ENCODE results near the gene ITCH. TPM values are rescaled to one million over a fixed set of nuclear protein-coding genes. Genes with fewer than 3 reads are reported as not detected.
"Not testable (repeated sequence)": the region's sequence is repeated elsewhere in the genome, so short reads cannot be mapped to it uniquely, and the experiment has no call there.

ITCH gene
- polyA plus RNA-seq, 4 donors: 40.6 to 54.5 (median 50.3) TPM

- DNase-seq (ENCODE audit: low read depth in 4 of 4, low spot score in 3 of 4): not testable (repeated sequence)
Observed at GRCh38 chr20:34497596-34497995, 134.5 kb downstream of the ITCH start.

DNA sequence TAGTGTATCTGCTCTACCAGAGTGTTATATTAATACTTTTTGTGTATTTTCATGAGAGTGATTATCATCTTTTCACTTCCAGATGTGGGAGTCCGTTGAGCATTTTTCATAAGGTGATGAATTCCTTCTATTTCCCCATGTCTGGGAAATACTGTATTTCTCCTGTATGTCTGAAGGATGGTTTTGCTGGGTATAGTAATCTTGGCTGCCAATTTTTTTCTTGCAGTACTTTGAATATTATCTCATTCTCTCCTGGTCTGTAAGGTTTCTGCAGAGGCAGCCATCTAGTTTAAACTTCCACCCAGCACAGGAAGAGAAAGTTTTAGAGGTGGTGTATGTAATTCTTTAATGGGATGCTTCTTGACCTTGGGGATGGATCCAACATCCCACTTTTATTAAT is 137.8 kb downstream of the ITCH start:
- DNase-seq (ENCODE audit: low read depth in 4 of 4, low spot score in 3 of 4): no peak

DNA sequence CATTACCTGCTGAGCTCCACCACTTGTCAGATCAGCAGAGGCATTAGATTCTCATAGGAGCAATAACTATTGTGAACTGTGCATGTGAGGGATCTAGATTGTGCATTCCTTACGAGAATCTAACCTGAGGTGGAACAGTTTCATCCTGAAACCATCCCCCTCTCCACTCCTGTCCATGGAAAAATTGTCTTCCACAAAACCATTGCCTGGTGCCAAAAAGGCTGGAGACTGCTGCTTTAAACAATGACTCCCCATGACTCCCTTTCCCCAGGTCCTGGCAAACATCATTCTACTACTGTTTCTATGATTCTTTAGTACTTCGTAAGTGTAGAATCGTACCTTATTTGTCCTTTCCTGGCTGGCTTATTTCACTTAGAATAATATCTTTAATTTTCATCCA is 143.4 kb downstream of the ITCH start:
- DNase-seq (ENCODE audit: low read depth in 4 of 4, low spot score in 3 of 4): no peak

GRCh38 chr20:34507702-34508413 is 144.8 kb downstream of the ITCH start:
- DNase-seq (ENCODE audit: low read depth in 4 of 4, low spot score in 3 of 4): no peak

DNA sequence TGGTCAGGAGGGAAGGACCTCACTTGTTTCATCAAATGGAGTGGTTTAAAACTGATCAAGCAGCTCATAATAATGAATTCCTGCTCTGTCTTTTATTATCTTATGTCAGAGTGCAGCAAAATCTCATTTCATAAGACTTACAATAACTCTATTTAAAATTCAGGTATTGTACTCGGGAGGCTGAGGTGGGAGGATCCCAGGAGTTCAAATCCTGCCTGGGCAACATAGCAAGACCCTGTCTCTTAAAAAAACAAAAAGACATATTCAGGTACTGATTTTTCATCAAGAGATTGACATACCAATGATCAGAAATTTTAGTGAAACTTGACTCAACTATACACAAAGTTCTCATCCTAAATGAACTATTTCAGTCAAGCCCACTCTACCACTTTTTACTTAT is 147.5 kb downstream of the ITCH start:
- no peak for DNase-seq (ENCODE audit: low read depth in 4 of 4, low spot score in 3 of 4)

DNA sequence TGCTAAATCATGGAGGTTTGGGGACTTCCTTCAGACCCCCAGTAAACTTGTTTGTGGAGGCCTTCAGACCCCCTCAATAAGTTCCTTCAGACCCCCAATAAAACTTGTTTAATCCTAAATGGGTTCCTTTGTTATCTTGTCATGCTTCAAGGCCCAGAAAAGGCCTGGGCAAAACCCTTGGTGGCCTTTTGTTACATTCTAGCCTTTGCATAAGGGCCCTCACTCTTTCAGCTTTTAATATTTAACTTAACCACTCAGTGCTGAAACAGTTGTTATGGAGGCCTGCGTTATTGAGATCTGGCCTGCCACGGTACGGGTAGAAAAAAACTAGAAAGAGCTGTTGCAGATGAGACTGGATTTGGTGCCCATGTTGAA is 148.8 kb downstream of the ITCH start:
- DNase-seq (ENCODE audit: low read depth in 4 of 4, low spot score in 3 of 4): peak in 1 of 4 donors; percentile 7

GRCh38 chr20:34512266-34512954 is 149.3 kb downstream of the ITCH start:
- no peak for DNase-seq (ENCODE audit: low read depth in 4 of 4, low spot score in 3 of 4)

DNA sequence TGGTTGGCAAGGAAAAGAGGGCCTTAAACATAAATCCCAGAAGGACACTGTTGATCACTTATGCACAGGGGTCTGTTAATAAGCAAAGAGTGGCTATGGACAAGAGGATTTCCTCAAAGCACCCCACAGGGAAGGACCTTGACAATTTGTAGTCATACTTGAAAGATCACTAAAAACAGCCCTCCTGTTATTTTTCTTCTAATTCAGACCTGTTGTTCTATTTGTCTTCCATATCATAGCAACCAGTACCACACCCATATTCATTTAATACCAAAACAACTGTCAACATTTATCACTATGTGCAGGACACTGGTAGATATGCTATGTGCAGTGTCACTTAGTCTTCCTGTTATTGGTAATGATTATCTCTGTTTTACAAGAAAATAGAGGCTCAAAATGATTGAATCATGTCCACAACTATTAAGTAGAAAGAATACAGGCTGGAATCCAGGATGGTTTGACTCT is 149.9 kb downstream of the ITCH start:
- DNase-seq (ENCODE audit: low read depth in 4 of 4, low spot score in 3 of 4): no peak

DNA sequence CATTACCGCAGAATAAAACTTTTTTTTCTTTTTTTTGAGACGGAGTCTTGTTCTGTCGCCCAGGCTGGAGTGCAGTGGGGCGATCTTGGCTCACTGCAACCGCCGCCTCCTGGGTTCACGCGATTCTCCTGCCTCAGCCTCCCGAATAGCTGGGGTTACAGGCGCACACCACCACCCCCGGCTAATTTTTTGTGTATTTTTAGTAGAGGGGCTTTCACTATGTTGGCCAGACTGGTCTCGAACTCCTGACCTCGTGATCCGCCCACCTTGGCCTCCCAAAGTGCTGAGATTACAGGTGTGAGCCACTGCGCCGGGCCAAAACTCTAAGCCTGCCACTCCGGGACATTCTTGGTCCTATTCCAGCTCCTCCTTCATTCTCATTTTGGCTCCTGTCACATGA is 151.0 kb downstream of the ITCH start:
- DNase-seq (ENCODE audit: low read depth in 4 of 4, low spot score in 3 of 4): not testable (repeated sequence)

DNA sequence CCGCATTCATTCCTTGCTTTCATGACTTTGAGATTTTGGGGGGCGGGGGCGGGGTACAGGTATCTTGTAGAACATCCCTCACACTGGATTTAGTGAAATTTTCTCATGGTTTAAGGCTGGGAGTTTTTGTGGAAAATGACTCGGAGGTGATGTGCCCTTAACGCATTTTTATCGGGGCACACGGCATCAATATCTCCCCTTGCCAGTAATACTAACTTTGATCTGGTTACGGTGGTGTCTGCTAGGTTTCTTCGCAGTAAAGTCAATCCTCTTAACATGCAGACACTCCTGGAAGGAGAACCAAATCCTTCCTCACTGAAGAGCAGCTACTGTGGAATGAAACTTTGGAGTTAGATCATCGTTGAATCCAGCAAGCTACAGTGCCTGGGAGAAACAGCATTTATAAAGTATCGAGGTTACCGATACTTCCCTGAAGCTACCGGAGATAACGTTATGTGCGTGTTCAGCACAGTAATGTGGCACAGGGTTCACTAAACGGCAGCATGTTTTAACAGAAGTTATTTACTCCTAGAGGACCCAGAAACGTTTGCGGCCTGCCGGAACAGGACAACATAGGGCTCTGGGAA is 151.9 kb downstream of the ITCH start:
- DNase-seq (ENCODE audit: low read depth in 4 of 4, low spot score in 3 of 4): no peak

- DNase-seq (ENCODE audit: low read depth in 4 of 4, low spot score in 3 of 4): peak in 2 of 4 donors; percentile 30 to 51
Observed at GRCh38 chr20:34515484-34516246, 152.6 kb downstream of the ITCH start.

- DNase-seq (ENCODE audit: low read depth in 4 of 4, low spot score in 3 of 4): peak; percentile 97 to 98 (median 98)
Observed at GRCh38 chr20:34516247-34517113, 153.4 kb downstream of the ITCH start, which contains the start of gene DYNLRB1. TSS of gene DYNLRB1 (plus strand) at chr20:34516422. CDS start at chr20:34516459, 37 bp downstream.

DNA sequence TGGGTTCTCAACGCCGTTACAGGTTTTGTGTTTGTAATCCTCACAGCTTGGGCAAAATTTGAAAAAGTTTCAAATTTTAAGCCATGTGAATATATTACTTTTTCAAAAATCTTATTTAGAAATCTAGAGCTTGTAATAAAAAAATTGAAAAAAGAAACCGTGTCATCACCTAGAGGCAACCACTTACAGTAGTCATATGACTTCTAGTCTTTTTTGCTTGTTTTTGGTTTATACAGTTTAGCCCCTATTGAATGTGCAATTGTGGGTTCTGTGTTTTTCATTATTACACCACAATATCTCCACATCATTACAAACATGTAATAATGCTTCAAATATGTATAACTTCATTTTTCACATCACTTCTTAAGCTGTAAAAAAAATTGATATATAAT is 154.0 kb downstream of the ITCH start:
- peak in 1 of 4 donors; percentile 8 for DNase-seq (ENCODE audit: low read depth in 4 of 4, low spot score in 3 of 4)

DNA sequence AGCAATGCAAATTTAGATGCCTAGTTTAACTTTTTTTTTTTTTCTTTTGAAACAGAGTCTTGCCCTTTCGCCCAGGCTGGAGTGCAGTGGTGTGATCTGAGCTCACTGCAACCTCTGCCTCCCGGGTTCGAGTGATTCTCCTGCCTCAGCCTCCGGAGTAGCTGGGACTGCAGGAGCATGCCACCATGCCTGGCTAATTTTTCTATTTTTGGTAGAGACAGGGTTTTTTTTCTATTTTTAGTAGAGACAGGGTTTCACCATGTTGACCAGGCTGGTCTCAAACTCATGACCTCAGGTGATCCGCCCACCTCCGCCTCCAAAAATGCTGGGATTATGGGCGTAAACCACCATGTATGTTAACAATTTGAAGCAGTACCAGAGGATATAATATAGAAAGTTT is 155.8 kb downstream of the ITCH start:
- DNase-seq (ENCODE audit: low read depth in 4 of 4, low spot score in 3 of 4): not testable (repeated sequence)

- not testable (repeated sequence) for DNase-seq (ENCODE audit: low read depth in 4 of 4, low spot score in 3 of 4)
Observed at GRCh38 chr20:34519841-34520240, 156.8 kb downstream of the ITCH start.

DNA sequence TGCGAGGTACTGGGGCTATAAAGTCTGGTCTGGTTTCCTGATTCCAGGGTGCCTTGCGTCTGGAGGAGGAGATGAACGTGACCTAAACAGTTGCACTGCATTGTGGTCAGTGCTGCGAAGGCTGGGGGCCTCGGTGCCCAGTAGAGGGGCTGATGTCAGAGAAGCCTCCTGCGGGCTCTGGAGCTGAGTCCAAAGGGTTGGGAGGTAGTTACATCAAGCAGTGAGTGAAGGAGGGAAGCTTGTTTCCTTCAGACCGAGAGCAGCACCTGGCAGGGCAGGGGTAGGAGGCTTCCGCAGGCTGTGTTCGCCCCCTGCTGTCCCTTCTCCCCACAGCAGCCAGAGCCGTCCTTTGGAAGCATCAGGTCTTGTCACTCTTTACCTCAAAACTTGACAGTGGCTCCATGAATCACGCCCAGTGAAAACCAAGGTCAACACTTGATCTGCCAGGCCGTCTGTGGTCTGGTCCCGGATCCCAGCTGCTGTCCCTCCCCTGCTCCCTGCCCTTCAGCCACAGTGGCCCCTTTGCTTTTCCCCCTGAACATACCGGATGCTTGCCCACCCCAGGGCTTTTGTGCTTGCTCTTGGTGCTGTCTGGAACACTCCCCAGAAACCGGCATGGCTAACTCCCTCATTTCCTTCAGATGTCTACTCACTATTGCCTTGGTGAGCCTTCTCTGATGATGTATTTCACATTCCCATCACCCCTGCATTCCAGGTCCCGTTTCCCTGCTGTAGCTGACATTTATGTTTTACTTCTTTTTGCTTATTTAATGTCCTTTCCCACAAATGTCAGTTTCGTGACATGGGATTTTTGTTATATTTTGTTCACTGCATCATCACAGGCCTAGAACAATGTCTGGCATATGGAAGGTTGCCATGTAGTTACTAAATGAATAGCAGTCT is 160.1 kb downstream of the ITCH start:
- DNase-seq (ENCODE audit: low read depth in 4 of 4, low spot score in 3 of 4): no peak

DNA sequence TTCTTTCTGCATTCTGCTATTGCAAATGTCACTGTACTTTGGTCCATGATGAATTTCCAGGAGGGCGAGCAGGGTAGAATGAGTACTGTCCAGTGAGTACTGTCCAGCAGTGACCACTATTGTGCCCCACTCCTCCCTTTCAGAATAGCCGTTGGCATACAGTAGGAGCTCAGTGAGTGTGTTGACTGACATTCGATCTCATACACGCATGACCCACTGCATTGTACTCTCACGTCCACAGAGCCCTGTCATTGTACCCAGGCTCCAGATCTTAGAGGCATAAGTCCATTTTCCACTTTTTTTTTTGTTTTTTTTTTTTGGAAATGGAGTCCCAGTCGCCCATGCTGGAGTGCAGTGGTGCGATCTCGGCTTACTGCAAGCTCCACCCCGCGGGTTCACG is 161.4 kb downstream of the ITCH start:
- no peak for DNase-seq (ENCODE audit: low read depth in 4 of 4, low spot score in 3 of 4)

DNA sequence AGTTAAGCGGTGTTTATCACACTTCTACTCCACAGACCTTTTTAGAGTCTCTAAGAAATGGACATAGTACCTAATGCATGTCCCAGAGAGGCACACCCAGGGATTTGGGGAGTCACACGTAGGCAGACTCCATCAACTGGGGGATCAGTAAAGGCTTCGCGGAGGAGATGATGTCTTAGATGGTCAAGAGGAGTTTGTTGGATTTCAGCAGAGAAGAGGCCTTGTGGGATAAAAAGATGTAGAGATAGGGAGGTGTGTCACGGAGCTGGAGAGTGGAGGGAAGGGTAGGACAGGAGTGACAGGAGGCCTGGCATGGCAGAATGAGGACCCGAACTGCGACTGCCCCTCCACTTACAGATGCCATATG is 162.3 kb downstream of the ITCH start:
- DNase-seq (ENCODE audit: low read depth in 4 of 4, low spot score in 3 of 4): no peak

All from right renal pelvis (tissue), 4 donors.